Measurements from ENCODE around the gene DDX59.

The DDX59 gene

GRCh38 chr1:200674838-200675587 lies 5.3 kb upstream of the DDX59 start:
- DNase-seq (ENCODE audit: extremely low spot score): no peak
- POLR2A ChIA-PET: no interaction called here
- CTCF ChIA-PET: interaction anchor here (0.8 to 1.3 kb wide), 3 partner anchors 11 to 53 kb away, joined by 3 read pairs; no protein-coding TSS in a partner anchor
- no peak for TF ChIP-seq CTCF (IDR thresholded peaks at IDR 0.05; ENCODE audit: control extremely low read depth, extremely low read depth, low read depth, missing control alignments)

- POLR2A ChIA-PET: no interaction called here
Observed at GRCh38 chr1:200673952-200674823, 4.5 kb upstream of the DDX59 start.

GRCh38 chr1:200671235-200671786 lies 1.6 kb upstream of the DDX59 start:
- TF ChIP-seq CTCF (IDR thresholded peaks at IDR 0.05; ENCODE audit: control extremely low read depth, extremely low read depth, low read depth, missing control alignments): no peak
- no peak for DNase-seq (ENCODE audit: extremely low spot score)
- ChIA-PET POLR2A (no interaction called here), CTCF (interaction anchor here (1.1 to 3.4 kb wide), 5 partner anchors 8 to 84 kb away, joined by 3 to 31 read pairs (median 4); no protein-coding TSS in a partner anchor)

More at GRCh38 chr1:200673952-200674823, 4.5 kb upstream of the DDX59 start:
- DNase-seq (ENCODE audit: extremely low spot score): no peak
- CTCF ChIA-PET: interaction anchor here (1.0 to 1.3 kb wide), 3 partner anchors 52 to 61 kb away, joined by 3 to 4 read pairs (median 3); no protein-coding TSS in a partner anchor
- TF ChIP-seq CTCF (IDR thresholded peaks at IDR 0.05; ENCODE audit: control extremely low read depth, extremely low read depth, low read depth, missing control alignments): no peak

- ChIA-PET CTCF (interaction anchor here (0.7 to 3.4 kb wide), 11 partner anchors 9 to 302 kb away, joined by 3 to 31 read pairs (median 4); no protein-coding TSS in a partner anchor), POLR2A (interaction anchor here (0.6 to 1.5 kb wide), 4 partner anchors 12 to 112 kb away, joined by 3 to 7 read pairs (median 4); no protein-coding TSS in a partner anchor)
- TF ChIP-seq CTCF (IDR thresholded peaks at IDR 0.05; ENCODE audit: control extremely low read depth, extremely low read depth, low read depth, missing control alignments): no peak
- DNase-seq (ENCODE audit: extremely low spot score): no peak
Observed at GRCh38 chr1:200670242-200671118, 773 bp upstream of the DDX59 start.

GRCh38 chr1:200668514-200669313 lies 993 bp downstream of the DDX59 start:
- DNase-seq (ENCODE audit: extremely low spot score): no peak
- TF ChIP-seq CTCF (IDR thresholded peaks at IDR 0.05; ENCODE audit: control extremely low read depth, extremely low read depth, low read depth, missing control alignments): no peak
- ChIA-PET POLR2A (no interaction called here), CTCF (interaction anchor here (0.9 to 3.4 kb wide), 6 partner anchors 9 to 303 kb away, joined by 4 to 31 read pairs (median 4); no protein-coding TSS in a partner anchor)
